HG02840 (cell line): Measurements from ENCODE around the gene DCAF11.

Experiments used
- ATAC-seq: cut with Tn5 transposase; IDR thresholded peaks from one replicate; pipeline ENCODE4 v1.9.1; 2021; ENCODE audit warnings: mild to moderate bottlenecking, moderate library complexity, moderate number of reproducible peaks; ENCODE audit not compliant: unreplicated experiment, low FRiP score

The DCAF11 gene

DNA sequence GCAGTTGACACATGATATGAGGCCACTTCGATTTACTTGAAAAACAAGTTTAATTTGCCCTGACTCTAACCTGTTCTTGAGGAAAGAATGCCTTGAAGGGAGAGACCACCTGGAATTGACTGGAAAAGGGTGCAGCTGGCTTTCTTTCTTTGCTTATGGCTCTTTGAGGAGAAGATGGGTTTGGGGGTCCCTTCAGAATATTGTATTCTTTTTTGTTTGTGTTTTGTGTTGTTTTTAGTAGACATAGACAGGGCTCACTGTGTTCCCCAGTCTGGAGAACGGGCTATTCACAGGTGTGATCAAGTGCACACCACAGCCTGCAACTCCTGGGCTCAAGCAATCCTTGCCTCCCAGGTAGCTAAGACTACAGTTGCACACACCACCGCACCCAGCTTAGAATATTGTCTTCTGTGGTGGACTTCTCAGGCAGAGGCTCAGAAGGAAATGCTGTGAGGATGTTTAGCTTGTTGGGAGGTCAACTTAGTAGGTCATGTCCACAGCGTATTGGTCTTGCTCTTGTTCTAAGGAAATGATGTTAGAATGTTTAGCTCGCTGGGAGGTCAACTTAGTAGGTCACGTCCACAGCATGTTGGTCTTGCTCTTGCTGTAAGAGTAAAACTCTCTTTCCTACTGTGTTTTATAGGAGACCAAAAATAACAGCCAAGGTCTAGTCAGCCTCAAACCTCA, 1.7 kb downstream of the DCAF11 start:
- ATAC-seq, result no peak

DNA sequence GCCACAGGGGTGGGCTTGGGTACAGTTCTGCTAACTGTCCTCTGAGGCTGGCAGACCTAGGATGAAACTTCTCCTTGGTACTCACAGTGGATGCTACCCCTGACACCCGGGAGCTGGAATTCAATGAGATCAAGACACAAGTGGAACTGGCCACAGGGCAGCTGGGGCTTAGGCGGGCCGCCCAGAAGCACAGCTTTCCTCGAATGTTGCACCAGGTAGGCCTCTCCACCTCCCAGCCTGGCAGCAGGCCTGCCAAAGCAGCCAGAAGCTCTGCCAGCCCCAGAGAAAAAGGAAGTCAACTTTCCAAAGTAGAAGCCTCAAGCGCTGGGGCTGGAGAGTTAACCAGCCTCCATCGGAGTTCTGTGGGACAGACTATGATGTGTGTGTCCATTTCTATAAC, 2.6 kb downstream of the DCAF11 start:
- ATAC-seq, result no peak

DNA sequence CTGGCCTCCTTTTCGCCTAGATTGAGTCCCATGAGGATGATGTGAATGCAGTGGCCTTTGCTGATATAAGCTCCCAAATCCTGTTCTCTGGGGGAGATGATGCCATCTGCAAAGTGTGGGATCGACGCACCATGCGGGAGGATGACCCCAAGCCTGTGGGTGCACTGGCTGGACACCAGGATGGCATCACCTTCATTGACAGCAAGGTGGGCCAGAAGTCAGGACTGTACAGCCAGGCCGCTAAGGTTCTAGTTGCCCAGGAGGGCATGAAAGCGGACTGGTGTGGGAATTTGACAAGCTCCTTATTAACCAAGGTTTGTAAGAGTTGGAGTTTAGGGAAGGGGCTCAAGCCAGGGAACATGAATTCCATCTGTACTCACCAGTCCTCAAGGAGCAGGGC, 5.1 kb downstream of the DCAF11 start:
- no peak for ATAC-seq

DNA sequence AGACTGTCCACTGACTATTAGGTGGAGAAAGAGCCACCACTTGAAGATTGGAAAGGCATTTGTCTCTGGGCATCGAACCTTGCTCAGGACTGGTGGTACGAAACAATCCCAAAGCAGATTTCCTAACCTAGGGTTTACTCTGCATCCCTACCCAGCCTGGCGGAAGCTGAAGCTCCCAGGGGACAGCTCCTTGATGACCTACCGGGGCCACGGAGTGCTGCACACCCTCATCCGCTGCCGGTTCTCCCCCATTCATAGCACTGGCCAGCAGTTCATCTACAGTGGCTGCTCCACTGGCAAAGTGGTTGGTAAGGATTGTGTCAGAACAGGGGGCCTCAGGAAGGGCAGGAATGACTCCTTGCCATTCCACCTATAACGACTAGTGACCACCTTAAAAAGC, 6.6 kb downstream of the DCAF11 start:
- no peak for ATAC-seq

DNA sequence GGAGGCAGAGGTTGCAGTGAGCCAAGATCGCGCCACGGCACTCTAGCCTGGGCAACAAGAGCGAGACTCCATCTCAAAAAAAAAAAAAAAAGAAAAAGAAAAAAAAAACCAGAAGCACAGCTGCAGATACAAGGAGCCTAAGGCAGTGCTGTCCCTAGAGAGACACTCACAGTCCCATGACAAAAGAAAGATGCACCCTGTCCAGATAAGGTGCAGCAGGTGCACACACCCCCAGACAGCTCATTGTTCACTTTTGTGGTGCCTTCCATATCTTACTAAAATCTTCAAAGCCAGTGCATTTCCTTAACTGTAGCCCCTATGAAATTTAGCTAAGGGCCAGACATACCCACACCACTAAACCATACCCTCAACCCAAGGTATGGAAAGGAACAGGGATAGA, 7.8 kb downstream of the DCAF11 start:
- ATAC-seq, result no peak

DNA sequence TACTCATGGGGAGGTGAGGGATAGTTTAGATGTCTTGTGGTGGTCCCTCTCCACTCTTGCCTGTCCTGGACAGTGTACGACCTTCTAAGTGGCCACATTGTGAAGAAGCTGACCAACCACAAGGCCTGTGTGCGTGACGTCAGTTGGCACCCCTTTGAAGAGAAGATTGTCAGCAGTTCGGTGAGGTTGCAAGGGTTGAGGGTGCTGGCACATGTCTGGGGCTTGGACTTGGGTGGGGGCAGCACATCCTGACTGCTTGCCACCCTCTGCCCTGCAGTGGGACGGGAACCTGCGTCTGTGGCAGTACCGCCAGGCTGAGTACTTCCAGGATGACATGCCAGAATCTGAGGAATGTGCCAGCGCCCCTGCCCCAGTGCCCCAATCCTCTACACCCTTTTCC, 8.3 kb downstream of the DCAF11 start:
- no peak for ATAC-seq

DNA sequence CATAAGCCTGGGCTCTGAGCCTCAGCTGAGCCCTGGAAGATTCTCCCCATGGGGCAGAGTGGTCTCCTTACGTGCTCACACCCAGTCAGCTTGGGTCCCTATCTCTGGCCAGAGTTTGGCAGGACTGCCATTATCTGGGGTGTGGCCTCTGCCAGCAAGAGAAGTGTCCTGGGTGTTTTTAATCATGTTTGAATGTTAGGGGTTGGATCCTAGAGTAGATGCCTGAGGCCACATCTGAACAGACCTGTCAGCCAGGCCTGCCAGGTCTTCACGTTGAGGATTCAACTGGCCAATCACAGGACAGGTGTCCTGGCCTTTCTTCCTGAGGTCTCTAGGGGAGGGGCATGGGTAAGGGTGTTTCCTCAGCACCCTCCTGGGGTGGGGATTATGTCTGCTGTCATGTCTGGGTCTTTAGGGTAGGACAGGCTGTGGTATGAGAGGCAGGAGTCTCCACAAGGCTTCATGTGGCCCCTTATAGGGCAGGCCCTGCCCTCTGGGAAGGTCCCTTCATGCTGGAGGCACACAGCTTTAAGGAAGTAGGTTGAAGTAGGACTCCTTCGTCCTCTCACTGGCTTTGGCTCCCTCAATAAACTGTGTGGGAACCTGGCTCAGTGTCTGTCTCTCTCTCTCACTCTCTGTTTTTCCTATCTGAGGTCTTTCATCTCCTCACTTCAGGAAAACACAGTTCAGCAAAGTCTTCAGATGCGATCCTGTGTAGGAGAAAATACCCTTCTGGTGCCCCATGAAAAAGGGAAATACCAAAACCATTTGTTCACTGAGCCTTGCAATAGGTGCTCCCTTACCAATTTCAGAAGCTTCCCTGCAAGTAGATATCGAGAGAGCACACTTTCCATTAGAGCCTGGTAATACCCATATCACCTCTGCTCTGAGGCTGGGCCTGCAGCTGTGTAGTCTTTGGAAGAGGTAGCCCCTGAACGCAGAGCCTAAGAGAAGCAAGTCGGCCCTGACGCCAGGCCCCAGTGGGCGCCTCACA, 9.1 kb downstream of the DCAF11 start:
- ATAC-seq, result no peak

DNA sequence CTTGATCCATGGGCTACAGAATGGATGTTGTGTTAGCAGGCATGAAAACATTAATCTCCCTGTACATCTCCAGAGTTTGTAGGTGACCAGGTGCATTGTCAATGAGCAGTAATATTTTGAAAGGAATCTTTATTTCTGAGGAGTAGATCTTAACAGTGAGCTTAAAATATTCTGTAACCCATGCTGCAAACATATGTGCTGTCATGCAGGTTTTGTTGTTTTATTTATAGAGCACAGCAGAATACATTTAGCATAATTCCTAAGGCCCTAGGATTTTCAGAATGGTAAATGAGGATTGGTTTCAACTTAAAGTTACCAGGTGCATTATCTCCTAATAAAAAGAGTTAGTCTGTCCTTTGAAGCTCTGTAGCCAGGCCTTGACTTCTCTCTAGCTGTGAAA, 12.4 kb downstream of the DCAF11 start:
- no peak for ATAC-seq

DNA sequence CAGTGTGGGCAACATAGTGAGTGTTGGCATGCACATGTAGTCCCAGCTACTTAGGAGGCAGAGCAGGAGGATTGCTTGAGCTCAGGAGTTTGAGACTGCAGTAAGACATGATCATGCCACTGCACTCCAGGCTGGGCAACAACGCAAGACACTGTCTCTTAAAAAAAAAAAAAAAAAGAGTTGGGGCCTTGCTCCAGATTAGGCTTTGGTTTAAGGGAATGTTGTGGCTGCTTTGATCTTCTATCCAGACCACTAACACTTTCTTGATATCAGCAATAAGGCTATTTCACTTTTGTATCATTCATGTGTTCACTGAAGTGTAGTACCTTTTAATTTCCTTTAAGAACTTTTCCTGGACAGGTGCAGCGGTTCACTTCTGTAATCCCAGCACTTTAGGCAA, 13.1 kb downstream of the DCAF11 start:
- ATAC-seq, result no peak

DNA sequence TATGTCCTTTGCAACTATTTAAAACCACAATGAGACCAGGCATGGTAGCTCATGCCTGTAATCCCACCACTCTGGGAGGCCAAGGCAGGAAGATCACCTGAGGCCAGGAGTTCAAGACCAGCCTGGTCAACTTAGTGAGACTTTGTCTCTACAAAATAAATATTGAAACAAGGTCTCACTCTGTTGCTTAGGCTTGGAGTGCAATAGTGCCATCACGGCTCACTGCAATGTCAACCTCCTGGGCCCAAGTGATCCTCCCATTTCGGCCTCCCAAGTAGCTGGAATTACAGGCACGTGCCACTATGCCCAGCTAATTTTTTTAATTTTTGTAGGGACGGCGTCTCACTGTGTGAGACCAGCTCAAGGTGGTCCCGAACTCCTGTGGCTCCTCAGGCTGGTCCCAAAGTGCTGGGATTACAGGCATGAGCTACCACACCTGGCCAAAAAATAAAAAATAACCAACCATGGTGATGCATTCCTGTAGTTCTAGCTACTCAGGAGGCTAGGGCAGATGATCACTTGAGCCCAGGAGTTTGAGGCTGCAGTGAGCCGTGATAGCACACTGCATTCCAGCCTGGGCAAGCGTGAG, 14.9 kb downstream of the DCAF11 start:
- ATAC-seq, result no peak

DNA sequence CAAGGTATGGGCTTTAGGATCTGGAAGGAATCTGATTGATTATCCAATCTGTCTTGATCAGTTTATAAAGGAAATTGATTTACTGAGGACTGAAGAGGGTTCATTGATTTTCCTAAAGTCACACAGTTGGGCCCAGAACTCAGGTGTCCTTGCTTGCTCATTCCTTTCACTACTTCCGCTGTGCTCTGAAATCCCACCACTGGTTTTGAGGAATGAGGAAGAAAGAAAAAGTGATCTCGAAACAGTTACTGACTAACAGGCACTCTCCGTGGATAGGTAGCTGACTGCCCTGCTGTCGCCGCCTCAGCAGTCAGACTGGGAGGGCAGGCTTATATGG, 15.8 kb downstream of the DCAF11 start, which contains the start of gene FITM1:
Gene FITM1 (plus strand): TSS at position 280 of the 337 bp plus-strand sequence. CDS start 905 bp downstream, outside the sequence.
- no peak for ATAC-seq

DNA sequence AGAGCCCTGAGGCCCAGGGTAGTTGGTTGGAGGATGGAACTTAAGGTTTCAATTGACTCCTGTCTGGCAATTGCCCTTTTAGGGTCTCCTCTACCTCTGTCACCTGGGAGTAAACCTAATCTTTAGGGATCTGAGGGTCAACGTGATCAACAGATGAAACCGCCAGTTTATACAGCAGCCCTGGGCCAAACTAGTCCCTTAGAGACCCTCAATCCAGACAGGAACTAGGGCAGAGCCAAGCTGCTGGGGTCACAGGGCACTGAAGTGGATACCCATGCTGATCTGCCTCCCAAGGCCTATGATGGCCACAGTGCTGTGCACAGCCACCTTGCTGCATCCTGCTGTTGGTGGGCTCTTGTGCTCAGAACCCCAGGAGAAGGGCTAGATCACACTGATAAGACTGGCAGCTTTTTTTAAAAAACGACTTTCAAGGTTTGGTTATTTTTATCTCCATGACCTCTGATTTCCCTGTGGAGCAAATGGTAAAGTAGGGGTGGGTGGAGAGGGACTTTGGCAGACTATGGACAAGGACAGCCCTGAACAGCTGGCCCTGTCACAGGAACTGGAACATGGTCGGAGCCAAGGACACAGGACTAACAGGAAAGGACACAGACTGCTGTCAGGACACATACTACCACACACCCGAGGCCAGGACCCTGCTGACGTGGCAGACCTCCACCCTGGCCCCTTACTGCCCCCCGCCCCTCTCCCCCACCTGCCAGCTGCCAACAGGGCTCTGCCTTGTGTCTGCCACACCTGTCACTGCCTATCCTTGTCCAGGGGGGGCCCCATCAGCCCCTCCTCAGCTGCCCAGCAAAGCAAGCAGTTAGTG, 16.4 kb downstream of the DCAF11 start:
- no peak for ATAC-seq

DNA sequence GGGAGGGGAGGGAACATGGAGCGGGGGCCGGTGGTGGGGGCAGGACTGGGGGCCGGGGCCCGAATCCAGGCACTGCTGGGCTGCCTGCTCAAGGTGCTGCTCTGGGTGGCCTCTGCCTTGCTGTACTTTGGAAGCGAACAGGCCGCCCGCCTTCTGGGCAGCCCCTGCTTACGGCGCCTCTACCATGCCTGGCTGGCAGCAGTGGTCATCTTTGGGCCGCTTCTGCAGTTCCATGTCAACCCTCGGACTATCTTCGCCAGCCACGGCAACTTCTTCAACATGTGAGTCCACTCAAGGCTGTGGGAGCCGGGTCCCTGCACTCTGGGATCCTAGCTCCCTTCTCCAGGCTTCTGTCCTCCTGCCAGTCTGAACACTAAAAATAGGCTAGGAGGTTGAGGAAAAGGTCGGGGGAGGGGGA, 17.0 kb downstream of the DCAF11 start:
- ATAC-seq, result no peak

DNA sequence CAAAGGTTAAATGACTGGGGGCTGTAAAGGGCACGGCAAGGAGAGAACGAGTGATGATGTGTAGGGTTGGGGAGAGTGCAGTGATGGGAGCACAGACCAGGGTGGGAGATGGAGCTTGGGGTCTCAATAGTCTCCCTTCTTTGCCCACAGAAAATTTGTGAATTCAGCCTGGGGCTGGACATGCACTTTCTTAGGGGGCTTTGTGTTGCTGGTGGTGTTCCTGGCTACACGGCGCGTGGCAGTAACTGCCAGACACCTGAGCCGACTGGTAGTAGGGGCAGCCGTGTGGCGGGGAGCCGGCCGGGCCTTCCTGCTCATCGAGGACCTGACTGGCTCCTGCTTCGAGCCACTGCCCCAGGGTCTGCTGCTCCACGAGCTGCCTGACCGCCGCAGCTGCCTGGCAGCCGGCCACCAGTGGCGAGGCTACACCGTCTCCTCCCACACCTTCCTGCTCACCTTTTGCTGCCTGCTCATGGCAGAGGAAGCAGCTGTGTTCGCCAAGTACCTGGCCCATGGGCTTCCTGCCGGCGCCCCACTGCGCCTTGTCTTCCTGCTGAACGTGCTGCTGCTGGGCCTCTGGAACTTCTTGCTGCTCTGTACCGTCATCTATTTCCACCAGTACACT, 17.6 kb downstream of the DCAF11 start:
- ATAC-seq, result no peak

DNA sequence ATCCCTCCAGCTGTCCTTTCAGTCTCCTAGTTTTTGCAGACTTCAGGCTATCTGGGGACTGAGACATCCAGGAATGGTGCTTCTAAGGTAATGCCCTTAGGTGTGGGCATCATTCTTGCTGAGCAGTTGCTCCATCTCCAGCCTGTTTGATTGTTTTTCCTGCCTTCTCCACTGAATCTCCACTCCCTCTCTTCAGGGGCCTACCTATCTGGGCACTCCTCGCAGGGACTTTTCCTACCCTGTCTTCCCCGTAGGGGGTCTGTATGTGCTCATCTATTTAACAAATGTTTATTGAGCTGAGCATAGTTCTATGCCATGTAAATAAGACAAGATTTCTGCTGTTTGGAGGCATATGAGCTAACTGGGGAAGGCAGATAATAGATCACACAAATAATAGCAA, 18.4 kb downstream of the DCAF11 start:
- no peak for ATAC-seq

DNA sequence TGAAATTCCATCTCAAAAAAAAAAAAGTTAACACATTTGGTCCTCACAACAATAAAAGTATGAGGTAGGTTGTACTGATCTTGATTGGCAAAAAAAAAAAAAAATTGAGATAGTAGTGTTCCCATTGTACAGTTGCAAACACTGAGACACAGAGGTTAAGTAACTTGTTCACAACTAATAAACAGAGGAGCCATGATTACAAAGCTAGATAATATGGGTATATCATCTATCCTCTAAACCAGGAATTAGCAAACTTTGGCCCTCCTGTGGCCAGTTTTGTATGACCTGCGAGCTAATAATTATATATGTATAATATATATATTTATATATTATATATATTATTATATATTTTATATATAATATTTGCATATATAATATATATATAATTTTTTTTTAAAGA, 19.2 kb downstream of the DCAF11 start:
- no peak for ATAC-seq

DNA sequence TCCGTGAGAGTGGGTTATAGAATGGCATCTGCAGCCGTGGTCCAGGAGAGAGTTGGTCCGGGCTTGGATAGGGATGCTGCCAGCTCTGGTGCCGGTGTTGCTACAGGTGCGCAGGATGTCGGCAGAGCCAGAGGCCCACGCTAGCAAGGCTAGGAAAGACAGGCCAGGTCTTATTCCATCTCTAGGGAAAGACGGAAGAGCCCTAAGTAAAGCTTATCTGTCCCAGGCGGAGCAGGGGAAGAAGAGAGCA, 20.9 kb downstream of the DCAF11 start:
- ATAC-seq, result peak; percentile 13

DNA sequence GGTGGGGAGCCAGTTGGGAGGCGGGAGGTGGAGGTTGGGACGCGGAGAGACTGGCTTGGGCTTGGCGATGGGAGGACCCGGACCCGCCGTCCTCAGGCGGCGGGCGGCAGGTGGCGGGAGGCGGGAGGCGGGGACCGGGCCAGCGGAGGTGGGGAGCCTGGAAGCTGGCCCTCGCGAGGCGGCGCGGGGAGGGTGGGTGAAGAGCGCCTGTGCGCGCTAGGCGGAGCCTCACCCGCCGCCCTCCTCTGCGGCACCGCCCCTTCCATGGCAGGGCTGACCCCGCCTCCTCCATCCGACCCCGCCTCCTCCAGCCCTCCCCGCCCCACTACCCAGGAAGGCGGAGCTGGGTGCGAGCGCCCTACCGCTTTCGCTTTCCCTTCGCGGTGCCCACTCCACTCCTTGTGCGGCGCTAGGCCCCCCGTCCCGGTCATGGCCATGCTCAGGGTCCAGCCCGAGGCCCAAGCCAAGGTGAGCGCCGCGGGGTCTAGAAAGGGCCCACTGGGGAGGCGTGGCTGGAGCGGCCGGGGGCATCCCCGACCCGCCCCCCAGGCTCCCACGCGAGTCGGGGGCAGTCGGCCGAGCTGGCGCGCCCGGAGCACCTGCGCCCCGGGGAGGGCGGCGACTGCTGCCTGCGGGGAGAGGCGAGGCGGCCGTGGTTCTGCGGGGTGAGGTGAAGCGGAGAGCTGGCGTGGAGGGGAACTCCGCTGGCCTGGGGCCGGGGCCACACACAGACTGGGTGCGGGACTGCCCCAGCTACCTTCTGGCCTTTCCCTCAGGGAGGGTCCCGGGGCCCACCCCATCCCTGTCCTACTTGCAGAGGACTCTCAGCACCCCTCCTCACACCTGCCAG, 21.5 kb downstream of the DCAF11 start, which contains the start of gene PSME1:
Gene PSME1 (plus strand): TSS at position 361 of the 850 bp plus-strand sequence. CDS start 69 bp downstream, at position 430.
- ATAC-seq, result peak; percentile 84
